Measurements from ENCODE around the gene MIXL1.

MIXL1 gene

DNA sequence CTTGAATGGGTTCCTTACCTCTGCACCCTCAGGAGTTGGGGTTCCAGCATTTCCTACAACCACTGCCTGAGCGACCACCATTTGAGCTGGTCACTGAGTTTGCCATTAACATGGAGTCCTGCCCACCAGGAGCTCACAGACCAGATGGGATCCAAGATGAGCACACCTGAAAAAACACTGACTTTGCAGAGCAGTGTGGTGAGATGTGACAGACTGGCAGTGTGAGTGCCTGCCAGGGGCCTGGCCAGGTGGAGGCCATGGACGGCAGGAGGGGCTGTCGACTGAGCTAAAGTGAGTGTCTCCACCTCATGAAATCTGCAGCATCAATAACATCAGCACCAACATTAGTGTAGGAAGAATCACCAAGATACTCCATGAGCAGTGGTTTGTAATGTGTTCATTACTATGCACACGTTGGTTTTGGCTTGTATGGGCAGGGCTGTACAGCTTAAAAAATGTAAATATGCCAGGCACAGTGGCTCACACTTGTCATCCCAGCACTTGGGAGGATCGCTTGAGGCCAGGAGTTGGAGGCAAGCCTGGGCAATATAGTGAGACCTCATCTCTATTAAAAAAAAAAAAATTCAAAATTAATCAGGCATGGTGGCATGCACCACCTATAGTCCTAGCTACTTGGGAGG is 12.2 kb upstream of the MIXL1 start:
- TF ChIP-seq EGR1 (IDR thresholded peaks at IDR 0.05): no peak
- TF ChIP-seq RAD21 (IDR thresholded peaks at IDR 0.05; ENCODE audit: low read depth): no peak
- TF ChIP-seq TCF12 (IDR thresholded peaks at IDR 0.05; ENCODE audit: low read depth): no peak
- TF ChIP-seq ZBTB7A (IDR thresholded peaks at IDR 0.05; ENCODE audit: low read depth): no peak
- TF ChIP-seq CEBPB (IDR thresholded peaks at IDR 0.05): no peak
- TF ChIP-seq TEAD4 (IDR thresholded peaks at IDR 0.05): no peak

DNA sequence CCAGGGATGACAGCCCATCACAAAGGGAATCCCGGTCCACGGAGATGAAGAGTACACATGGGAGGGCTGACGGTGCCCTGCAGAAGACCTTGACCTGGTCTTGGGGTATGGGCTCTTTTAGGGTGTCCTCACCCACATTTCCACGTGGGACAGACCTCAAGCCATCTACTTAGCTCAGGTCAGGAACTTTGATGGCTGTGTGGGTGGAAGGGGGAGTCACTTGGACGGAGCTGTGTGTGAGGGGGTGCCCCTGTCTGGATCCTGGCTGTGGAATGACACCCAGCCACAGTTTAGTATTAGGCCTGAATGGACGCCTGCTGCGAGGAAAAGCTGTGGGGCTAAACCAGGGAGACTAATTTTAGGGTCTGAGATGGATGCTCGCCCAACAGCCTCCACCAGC is 10.9 kb upstream of the MIXL1 start:
- no peak for TF ChIP-seq CREB1 (IDR thresholded peaks at IDR 0.05; ENCODE audit: low read depth)
- TF ChIP-seq CEBPB (IDR thresholded peaks at IDR 0.05): no peak
- TF ChIP-seq FOXM1 (IDR thresholded peaks at IDR 0.05; ENCODE audit: borderline replicate concordance, low read depth): no peak
- TF ChIP-seq, protein P1, sequence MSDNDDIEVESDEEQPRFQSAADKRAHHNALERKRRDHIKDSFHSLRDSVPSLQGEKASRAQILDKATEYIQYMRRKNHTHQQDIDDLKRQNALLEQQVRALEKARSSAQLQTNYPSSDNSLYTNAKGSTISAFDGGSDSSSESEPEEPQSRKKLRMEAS (IDR thresholded peaks at IDR 0.05): no peak
- TF ChIP-seq TAF1 (IDR thresholded peaks at IDR 0.05; ENCODE audit: low read depth): no peak
- TF ChIP-seq EGR1 (IDR thresholded peaks at IDR 0.05): no peak
- no peak for TF ChIP-seq TEAD4 (IDR thresholded peaks at IDR 0.05)
- TF ChIP-seq RAD21 (IDR thresholded peaks at IDR 0.05; ENCODE audit: low read depth): no peak
- no peak for TF ChIP-seq EP300 (IDR thresholded peaks at IDR 0.05; ENCODE audit: borderline replicate concordance)
- TF ChIP-seq, protein P2, sequence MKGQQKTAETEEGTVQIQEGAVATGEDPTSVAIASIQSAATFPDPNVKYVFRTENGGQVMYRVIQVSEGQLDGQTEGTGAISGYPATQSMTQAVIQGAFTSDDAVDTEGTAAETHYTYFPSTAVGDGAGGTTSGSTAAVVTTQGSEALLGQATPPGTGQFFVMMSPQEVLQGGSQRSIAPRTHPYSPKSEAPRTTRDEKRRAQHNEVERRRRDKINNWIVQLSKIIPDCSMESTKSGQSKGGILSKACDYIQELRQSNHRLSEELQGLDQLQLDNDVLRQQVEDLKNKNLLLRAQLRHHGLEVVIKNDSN (IDR thresholded peaks at IDR 0.05): no peak

DNA sequence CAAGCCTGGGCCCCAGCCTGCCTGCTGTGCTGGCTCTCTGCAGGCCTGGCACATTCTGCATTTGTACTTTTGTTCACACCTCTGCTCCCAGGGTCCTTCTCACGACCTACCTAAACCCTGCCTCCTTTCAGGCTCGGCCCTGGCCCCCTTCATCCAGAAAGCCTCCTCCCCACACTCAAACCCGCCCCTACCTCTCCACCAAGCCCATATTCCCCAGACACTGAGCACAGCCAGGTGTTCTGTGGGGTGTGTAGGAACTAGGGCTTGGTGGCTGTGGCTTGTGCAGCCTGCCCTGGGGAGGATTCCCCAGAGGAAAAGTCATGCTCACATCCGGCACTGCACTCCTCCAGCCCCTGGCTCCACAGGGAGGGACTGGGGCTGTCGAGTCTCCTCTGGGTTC is 8.2 kb upstream of the MIXL1 start:
- TF ChIP-seq EP300 (IDR thresholded peaks at IDR 0.05; ENCODE audit: borderline replicate concordance): no peak
- no peak for TF ChIP-seq YY1 (IDR thresholded peaks at IDR 0.05; ENCODE audit: low read depth)
- TF ChIP-seq RAD21 (IDR thresholded peaks at IDR 0.05; ENCODE audit: low read depth): no peak
- no peak for TF ChIP-seq TCF12 (IDR thresholded peaks at IDR 0.05; ENCODE audit: low read depth)
- TF ChIP-seq TEAD4 (IDR thresholded peaks at IDR 0.05): no peak
- TF ChIP-seq, protein P3, sequence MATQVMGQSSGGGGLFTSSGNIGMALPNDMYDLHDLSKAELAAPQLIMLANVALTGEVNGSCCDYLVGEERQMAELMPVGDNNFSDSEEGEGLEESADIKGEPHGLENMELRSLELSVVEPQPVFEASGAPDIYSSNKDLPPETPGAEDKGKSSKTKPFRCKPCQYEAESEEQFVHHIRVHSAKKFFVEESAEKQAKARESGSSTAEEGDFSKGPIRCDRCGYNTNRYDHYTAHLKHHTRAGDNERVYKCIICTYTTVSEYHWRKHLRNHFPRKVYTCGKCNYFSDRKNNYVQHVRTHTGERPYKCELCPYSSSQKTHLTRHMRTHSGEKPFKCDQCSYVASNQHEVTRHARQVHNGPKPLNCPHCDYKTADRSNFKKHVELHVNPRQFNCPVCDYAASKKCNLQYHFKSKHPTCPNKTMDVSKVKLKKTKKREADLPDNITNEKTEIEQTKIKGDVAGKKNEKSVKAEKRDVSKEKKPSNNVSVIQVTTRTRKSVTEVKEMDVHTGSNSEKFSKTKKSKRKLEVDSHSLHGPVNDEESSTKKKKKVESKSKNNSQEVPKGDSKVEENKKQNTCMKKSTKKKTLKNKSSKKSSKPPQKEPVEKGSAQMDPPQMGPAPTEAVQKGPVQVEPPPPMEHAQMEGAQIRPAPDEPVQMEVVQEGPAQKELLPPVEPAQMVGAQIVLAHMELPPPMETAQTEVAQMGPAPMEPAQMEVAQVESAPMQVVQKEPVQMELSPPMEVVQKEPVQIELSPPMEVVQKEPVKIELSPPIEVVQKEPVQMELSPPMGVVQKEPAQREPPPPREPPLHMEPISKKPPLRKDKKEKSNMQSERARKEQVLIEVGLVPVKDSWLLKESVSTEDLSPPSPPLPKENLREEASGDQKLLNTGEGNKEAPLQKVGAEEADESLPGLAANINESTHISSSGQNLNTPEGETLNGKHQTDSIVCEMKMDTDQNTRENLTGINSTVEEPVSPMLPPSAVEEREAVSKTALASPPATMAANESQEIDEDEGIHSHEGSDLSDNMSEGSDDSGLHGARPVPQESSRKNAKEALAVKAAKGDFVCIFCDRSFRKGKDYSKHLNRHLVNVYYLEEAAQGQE (IDR thresholded peaks at IDR 0.05; ENCODE audit: low read depth): no peak
- no peak for TF ChIP-seq EGR1 (IDR thresholded peaks at IDR 0.05)
- no peak for TF ChIP-seq ZBTB7A (IDR thresholded peaks at IDR 0.05; ENCODE audit: low read depth)
- TF ChIP-seq TAF1 (IDR thresholded peaks at IDR 0.05; ENCODE audit: low read depth): no peak
- TF ChIP-seq, protein P1 (IDR thresholded peaks at IDR 0.05): no peak
- no peak for TF ChIP-seq CREB1 (IDR thresholded peaks at IDR 0.05; ENCODE audit: low read depth)
- no peak for TF ChIP-seq CEBPB (IDR thresholded peaks at IDR 0.05)
- no peak for TF ChIP-seq FOXM1 (IDR thresholded peaks at IDR 0.05; ENCODE audit: borderline replicate concordance, low read depth)
- TF ChIP-seq, protein P2 (IDR thresholded peaks at IDR 0.05): no peak
- no peak for TF ChIP-seq NFIC (IDR thresholded peaks at IDR 0.05)

DNA sequence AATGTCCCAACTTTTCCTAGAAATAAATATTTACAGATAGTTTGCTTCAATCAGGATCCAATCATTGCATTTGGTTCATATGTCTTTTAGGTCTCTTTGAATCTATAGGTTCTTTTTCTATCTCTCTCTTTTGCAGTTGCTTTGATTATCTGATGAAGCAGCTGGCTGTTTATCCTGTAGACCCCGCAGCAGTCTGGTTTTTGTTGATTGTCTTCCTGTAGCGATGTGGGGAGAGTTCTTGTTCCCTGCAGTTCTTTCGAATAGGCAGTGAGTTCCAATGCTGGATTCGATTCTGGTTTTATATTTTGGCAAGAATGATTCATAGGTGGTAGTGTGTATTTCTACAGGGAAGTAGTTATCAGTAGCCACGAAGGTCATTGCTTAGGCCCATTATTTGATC is 7.4 kb upstream of the MIXL1 start:
- no peak for TF ChIP-seq ZBTB7A (IDR thresholded peaks at IDR 0.05; ENCODE audit: low read depth)
- TF ChIP-seq, protein P1 (IDR thresholded peaks at IDR 0.05): no peak
- TF ChIP-seq, protein P2 (IDR thresholded peaks at IDR 0.05): no peak
- TF ChIP-seq EP300 (IDR thresholded peaks at IDR 0.05; ENCODE audit: borderline replicate concordance): no peak
- TF ChIP-seq TEAD4 (IDR thresholded peaks at IDR 0.05): no peak
- TF ChIP-seq CREB1 (IDR thresholded peaks at IDR 0.05; ENCODE audit: low read depth): no peak

DNA sequence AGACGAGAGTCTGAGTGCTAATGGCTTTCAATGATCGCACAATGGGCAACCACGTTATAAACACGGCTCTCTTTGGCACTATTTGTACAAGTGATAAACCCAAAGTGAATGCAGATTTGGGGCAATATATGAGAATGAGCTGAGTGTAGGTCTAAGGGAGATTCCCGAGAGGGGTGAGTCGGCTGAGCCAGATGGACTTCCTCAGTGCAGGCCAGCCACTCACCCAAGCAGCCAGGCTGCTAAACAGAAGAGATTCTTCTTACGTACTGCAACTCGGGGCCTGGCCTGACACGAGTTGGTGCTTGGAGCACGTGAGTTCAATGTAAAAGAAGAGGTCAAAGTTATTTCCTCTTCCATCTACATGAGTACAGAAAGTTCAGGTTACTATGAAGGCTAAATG is 6.2 kb upstream of the MIXL1 start:
- TF ChIP-seq, protein P1 (IDR thresholded peaks at IDR 0.05): no peak
- TF ChIP-seq YY1 (IDR thresholded peaks at IDR 0.05; ENCODE audit: low read depth): no peak
- no peak for TF ChIP-seq FOXM1 (IDR thresholded peaks at IDR 0.05; ENCODE audit: borderline replicate concordance, low read depth)
- TF ChIP-seq EP300 (IDR thresholded peaks at IDR 0.05; ENCODE audit: borderline replicate concordance): no peak
- TF ChIP-seq ZBTB7A (IDR thresholded peaks at IDR 0.05; ENCODE audit: low read depth): no peak

DNA sequence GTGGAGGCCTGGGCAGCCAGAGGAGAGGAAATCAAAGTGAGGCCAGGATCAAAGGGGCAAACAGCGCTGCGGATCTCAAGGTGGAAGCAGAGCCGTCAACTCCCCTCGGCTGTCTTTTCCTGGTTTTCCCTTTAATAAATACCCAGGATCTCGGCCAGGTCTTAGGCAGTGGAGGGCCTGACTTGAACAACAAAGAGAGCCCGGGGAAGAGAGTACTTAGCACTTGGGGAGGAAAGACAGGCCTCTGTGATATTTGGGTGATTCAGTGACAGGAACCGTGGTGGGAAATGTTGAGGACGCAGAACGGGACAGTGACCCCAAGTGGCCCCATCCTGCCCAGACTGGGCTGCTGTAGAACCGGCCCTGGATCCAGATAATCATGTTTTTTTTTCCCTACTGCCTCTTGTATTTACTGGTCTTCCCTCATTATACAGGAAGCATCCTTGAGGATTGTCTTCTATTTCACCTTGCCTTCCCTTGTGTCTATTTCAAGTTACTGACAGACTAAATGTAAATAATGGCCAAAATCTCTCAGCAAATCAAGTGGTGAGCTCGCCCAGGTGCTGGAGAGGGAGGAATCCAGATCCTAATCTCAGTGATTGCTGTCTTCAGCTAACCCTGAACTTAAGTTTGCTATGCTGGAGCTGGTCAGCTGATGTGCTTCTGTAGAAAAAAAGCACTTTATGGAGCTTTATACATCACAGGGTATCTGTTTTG is 2.8 kb upstream of the MIXL1 start:
- TF ChIP-seq EP300 (IDR thresholded peaks at IDR 0.05; ENCODE audit: borderline replicate concordance): no peak
- TF ChIP-seq, protein P2 (IDR thresholded peaks at IDR 0.05): no peak
- TF ChIP-seq EGR1 (IDR thresholded peaks at IDR 0.05): no peak
- TF ChIP-seq NFIC (IDR thresholded peaks at IDR 0.05): no peak
- TF ChIP-seq TAF1 (IDR thresholded peaks at IDR 0.05; ENCODE audit: low read depth): no peak
- no peak for TF ChIP-seq CREB1 (IDR thresholded peaks at IDR 0.05; ENCODE audit: low read depth)
- TF ChIP-seq TEAD4 (IDR thresholded peaks at IDR 0.05): no peak
- TF ChIP-seq FOXM1 (IDR thresholded peaks at IDR 0.05; ENCODE audit: borderline replicate concordance, low read depth): no peak
- TF ChIP-seq, protein P1 (IDR thresholded peaks at IDR 0.05): no peak
